Inflammatory macrophage (primary cell): ENCODE data around the gene BRINP2.

Experiments
- DNase-seq, 2 donors: peaks; one replicate each; pipeline ENCODE4 v3.0.0-alpha.2; 2020 to 2022

The BRINP2 gene

DNA sequence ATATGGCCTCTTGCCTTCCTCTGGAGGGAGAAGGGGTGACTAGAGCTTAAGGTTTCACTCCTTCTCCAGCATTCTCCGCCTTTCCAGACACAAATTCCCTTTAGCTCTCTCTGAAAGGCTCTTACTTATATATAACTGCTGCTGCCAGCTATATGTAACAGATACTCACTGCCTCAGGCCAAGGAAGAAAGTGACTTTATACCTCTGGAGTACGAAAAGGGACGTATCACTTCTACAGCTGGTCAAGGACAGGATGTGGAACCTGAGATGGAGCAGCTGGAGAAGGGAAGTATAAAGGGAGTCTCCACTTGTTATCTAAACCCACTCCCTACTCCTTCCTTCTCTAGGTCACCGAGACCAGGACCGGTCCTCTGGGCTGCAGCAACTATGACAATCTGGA is 102.4 kb downstream of the BRINP2 start:
- no peak for DNase-seq

DNA sequence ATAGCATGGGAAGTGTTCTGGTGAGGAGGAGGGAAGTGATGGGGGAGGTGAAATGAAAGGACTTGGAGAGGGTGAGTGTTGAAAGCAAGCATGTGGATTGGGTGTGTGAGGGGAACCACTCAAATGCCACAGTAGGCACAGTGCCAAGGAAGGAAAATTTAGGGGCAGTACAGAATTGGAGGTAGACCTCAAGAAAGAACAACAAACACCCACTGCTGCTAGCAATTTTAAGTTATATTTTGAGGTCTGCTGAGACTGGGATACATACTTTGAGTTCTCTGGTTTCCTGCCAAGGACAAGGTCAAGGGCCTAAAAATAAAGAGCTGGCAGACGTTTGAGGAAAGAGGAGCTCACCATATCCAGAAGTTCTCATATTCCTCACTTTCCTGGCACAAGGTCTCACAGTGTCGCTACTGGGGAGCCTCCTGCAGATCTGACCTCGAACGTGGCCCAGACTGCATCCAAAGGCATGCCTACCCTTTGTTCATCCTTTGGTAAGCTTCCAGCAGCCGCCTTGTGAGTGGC is 104.0 kb downstream of the BRINP2 start:
- DNase-seq, result no peak

DNA sequence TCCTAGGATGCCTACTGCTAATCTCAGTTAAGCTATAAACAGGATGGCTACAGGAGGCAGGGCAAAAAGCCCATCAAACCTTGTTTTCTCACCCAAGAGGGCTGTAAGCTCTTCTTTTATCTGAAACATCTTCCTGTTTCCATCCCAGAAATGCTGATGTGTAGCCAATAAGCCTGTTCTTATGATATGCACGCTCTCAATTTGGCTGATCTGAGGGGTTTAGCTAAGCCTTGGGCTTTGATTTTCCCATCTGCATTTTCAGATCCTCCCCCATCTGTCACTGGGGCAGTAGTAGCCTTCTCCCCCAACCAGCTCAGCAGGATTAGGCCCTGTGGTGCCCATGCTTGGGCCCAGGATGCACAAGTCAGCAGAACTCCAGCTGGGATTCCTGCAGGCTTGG is 105.0 kb downstream of the BRINP2 start:
- no peak for DNase-seq

DNA sequence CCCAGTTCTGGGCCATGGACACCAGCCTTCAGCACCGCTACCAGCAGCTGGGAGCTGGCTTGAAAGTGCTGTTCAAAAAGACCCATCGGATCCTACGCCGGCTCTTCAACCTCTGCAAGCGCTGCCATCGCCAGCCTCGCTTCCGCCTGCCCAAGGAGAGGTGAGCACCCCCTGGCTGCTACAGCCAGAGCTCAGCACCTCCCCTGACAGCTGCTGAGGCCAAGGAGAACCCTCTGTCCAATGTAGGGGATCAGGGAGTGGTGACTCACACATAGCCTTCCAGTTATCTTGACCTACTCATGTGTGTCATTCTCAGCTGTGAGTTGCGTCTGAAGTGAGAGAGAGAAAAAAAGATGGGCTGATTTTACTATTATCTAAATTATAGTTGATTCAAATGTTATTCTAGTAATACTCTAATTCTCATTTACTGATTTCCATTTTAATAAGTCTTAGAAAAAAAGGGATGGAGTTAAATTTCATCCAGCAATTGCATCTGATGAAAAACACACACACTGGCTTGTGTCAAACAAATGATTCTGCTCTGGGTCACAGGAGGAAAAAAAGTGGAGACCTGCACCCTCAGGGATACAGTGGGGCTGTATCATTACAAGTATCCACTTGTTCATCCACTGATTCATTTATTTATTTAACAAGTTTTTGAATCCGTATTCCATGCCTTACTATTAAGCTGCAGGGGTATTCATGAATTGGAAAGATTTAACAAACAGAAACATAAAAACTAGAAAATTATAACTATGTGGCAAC is 108.0 kb downstream of the BRINP2 start:
- no peak for DNase-seq

DNA sequence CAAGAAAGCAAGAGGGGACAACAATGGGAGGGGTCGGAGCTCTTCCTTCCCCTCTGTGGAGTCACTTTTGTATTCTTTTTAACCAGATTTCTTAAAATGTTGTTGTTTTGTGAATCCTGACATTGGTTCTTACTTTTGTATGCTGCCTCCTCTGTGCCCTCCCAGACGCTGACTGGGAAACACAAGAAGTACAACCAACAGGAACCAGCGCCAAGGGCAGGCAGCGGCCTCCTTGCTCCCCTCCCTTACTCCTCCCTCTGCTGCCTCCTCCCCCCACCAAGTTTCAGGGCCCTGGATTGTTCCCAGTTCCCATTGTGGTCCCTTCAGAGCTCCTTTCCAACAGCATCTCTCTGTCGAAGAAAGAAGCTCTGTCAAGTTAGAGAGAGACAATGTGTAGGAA is 111.1 kb downstream of the BRINP2 start:
- DNase-seq, result no peak

DNA sequence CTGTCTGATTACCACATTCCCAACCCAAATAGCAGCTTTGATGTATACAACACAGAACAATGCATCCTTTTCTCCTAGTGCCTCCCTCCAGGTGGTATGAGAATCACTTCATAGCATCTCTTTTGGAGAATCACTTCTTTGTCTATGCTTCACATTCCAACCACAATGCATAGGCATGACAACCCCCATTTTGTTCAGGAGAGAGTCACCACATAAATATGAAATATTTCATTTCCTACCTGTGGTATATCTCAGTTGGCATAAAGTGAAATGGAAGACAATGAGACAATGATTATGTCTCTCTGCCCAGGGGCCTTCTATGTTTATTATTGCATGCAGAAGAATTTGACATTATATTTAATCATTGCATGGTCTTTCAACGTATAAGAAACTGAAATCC is 112.2 kb downstream of the BRINP2 start:
- DNase-seq, result no peak

DNA sequence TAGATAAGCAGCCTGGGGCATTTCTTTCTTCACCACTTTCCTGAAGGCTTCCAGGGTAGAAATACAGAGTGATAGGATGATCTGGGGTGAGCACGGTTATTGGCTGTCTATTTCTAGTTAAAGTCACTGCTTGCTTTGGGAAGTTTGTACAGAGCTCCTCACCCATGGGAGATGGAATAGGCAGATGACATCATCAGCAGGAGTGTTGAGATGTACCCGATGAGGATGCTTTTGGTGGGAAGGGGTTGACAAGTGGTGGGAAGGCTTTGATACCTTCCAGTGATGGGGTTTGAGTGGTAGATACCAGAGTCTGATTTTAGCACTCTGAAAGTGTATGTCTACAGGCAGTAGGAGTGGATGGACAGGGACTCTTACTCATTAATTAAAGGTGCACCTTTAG is 112.6 kb downstream of the BRINP2 start:
- DNase-seq, result no peak

DNA sequence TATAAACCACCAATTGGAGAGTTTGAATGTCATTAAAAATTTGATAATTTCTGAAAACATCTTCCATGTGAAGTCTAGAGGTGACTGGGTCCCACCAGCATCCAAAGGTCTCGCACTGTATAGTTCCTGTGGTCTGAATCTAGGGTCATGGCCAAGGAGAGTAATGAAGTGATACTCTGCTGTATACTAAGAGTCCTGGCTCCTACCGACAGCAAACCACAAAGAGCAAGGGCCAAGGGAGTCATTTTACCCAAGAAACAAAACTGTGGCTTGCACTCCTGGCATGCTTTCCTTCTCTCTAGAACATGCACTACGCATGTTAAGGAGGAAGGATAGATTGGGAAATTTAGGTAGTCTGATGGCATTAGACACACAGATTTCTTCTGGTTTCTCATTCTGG is 115.6 kb downstream of the BRINP2 start:
- DNase-seq, result no peak

DNA sequence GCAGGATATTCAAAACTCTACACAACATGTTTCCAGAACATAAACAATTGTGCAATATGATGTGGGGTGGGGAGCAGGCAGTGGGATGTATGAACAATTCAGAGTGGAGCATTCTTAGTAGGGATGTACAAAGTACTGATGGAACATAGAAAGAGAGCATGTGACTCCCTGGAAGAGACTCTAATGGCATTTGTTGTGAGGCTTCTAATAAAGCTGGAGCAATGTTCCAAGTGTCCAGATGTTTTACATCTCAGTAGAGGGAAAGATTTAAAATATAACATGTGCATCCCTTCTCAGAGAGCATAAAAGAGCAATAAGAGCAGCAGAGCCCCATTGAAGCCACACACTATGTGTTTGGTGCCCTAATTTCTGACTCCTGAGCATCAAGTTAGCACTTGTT is 116.5 kb downstream of the BRINP2 start:
- DNase-seq, result no peak

DNA sequence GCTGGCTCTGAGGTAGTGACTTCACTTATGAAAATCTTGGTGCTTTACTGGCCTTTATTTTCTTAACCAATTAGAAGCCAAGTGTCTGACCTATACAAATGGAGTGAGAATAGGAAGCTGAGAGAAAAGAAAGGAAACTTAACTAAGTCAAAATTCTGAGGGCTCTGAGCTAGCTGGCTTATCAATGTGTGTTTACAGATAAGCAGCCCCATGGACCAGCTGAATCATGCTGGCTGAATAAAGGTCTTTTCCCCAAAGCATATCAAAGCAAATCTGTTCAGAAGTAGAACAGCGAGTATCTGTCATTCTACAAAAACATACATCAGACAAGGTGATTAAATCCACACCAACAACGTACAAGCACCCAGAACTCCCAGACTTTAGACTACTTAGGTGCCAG is 117.2 kb downstream of the BRINP2 start:
- no peak for DNase-seq

DNA sequence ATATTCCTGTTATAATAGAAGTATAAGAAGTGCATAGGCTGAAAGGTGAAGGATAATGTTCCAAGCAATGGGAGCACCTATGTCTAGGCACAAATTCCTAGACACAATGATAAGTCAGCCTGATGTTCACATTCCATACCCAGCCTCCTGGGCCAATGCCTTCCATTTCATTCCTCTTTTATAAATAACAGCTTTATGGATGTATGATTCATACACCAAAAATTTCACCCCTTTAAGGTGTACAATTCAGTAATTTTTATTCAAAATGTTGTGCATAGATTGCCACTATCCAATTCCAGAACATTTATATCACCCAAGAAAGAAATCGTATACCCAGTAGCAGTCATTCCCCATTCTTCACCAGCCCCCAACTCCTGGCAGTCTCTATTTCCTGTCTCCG is 118.8 kb downstream of the BRINP2 start:
- DNase-seq, result no peak

DNA sequence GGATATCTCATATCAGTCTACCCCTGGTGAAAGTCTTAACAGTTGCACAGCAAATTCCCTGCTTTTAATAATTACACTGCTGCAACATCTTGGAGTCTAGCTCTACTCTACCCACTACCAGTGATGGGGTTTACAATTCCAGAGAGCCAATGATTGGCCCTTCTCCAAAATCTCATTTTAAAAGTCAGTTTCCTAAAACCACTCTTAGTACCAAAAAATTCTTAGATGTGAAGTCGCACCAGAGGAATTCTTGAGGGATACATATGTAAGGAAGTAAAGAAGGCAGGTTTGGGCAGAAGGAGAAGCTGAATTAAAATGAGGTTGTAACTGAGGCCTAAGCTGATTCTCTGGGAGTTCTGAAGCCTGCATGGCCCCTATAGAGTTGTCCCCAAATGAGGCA is 129.7 kb downstream of the BRINP2 start:
- DNase-seq, result no peak

DNA sequence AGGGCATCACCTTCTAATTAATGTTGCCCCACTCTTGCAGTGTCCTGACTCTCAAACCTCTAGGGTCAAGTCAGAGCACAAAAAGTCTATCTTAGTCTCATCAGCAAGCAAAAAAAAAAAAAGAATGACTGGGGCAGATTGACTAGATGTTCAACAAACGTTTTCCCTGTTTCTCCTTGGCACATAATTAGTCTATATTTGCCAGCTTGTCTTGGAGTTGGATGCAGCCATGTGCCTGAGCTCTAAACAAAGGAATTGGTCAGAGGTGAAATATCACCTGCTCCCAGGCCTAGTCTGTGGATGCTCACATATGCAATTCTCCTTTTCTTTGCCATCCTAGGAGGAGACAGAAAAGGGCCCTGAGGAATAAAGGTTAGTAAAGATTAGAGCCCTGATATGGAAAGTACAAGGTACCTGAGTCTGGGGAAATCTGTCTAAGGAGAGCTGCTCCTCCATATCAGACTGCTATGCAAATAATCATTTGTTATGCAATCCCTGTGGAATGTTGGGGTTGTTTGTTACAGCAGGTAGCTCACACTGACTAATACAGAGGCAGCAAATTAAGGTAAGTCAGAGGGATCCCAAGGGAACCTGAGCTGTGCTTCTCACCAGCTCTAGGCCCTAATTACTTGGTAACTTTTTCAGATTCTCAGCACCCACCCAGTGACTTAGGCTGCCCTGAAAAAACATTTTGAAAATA is 130.8 kb downstream of the BRINP2 start:
- no peak for DNase-seq

DNA sequence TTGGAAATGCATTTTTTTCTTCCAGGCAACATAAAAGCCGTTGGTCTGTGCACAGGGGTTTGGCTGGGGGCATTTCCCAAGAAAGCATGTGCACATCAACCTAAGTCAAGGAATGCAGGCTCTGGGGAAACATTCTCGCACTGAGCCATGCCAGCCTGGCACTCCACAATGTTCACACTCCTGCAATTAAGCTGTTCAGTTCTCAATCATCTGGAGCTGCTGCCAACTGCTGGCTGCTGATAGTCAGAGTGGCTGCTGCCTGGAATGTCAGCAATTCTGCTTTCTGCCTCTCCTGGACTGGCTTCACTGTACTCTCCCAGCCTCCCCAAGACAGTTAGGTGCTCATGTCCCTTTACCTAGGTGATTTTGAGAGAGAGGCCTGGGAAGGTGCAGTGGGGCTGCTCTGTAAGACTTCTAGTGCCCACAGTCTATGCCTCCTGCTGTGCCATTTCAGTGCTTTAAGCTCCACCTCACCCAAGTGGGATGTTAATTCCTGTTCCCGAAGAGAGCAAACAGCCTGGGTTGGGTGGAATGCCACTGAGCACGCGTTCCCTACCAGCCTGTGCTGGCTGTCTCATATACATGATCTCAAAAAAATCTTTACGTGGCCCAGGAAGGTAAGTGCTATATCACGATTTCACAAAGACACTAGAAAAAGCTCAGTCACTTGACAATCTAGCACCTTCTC is 131.7 kb downstream of the BRINP2 start:
- no peak for DNase-seq

DNA sequence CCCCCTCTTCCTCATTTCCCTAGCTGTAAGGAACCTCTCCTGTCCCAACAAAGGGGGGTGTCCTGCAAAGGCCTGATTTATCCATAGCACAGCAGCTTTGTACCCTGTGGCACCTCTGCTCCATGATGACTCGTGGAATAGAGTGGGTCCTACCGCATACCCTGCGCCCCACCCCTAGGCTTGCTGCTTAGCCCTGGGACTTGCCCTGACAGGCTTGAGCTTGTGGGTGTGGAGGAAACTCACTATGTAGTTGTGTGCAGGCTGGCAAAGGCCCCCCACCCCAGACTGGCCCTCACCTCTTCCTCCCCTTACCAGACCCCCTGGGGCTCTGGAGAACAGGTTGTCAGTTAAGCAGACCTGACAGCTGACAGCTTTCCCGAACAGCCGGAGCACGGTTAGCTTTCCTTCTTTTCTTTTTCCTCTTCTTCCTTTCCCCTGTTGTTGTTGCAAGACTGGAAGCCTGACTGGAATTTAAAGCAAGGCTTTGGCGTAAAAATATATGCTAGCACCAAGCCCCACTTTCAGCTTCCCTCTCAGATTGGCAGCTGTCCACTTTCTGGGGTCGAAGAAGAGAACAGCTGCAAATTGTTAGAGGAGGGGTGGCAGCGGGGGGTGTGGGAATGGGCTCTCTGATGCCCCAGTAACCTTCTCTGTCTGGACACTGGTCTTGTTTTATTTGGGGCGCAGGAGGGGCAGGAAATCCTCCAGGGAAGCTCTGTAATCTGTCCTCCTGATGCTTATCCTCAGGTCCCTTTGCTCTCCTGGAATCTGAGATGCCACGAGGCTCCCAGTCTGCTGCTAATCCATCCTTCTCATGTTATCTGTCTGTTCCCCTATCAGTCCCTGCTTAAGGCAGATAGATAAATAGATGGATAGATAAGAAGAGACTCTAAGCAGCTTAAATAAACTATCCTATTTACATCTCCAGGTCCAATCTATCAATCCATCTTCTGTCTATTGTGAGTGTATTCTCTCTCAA is 134.6 kb downstream of the BRINP2 start:
- no peak for DNase-seq

DNA sequence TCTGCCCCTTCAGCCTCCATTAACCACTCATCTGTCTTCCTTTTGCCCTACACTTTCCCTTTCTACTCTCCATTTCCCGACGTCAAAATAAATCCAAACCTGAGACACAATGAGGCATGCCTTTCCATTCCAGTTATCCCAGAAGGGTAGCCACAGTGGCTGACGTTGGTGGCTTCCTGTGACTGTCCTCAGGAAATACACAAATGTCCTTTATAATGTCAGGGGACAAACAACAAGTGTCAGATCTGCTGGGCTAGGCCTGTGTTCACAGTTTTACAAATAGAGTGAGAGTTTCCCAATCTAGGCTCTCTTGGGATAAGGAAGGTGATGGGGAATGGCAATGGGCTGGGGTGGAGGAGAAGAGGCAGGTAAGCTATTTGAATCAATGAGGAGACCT is 135.3 kb downstream of the BRINP2 start:
- DNase-seq, result no peak

DNA sequence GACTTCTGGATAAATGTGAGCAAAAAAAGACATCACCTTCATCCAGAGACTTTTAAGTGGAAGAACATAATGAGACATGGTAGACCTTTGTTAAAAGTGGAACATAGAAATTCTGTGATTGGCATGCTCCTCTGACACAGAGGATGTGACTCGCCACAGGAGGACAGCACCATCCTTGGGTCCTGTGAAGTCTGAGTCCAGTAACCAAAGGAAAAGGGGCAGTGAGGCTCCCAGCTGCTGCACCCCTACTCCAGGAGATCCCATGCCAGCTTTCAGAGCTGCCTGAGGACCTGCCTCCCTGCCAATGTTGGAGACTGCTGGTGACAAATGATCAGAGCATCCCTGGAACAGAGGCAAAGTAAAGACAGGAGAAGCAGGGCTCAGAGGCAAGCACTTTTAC is 136.2 kb downstream of the BRINP2 start:
- DNase-seq, result no peak

DNA sequence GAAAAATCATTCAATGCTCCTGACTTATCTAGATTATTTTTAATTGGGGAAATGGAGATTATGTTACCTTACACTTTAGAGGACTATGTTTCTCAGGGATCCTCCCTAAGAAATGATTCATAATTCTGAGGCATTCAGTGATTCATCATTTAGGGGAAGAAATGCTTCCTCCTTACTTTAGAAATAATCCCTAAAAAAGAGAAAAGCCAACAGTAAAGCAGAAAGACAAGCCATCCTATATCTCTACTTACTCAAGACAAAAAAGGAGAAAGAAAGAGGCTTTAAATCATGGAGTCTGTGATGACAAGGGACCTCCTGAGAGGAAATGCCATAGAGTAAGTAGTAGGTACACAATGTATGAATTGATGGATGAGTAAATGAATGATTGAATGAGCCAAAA is 137.0 kb downstream of the BRINP2 start:
- DNase-seq, result no peak

DNA sequence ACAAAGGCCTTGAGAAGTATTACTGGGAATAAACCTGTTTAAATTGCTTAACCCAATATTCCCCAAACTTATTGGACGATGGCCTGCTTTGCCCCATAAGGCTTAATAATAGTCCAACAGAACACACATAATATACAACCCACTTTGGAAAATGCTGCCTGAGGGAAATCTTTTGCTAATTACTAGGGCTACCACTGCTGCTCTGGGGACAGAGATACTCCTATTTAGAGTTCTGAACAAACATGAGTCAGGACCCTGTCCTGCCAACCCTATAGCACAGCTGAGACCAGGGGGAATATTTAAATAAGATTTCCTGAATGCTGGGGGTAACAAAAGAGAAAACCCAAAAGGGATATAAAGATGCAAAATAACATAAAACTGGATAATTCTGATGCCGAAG is 139.1 kb downstream of the BRINP2 start:
- DNase-seq, result no peak

DNA sequence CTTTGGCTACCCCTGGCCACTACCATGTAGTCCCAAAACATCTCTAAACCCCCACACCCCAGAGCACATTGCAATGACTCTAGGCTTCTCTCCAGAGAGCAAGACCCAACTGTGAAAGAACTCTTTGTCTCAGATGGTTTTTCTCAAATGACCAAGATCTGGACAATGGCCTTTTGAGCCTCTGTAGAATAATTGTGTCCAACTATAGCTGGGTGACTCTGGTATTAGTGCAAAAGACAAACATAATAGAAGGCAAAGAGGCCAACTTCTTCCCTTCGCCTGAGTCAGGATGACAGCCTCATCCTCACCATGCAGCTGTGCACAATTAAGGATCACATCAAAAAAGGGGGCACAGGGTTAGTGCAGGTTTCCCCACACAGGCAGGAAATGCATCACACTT is 139.6 kb downstream of the BRINP2 start:
- no peak for DNase-seq

DNA sequence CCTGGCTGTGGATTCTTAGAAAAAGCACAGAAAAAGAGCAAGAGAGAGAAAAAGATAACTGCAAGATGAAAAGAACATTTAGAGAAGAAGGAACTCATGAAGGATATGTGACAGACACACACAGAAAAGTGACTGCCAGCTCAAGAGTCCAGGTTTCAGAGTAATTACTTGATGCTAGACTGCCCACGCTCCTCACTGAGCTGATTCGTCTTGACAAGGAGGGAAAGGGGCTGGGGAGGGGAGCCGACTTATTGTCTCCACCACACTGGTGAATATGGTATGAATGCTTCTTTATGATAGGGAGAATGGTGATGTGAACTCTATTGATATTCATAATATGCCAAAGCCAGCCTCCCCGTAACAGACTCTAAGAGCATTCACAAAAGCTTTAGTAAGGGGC is 140.4 kb downstream of the BRINP2 start:
- DNase-seq, result no peak

DNA sequence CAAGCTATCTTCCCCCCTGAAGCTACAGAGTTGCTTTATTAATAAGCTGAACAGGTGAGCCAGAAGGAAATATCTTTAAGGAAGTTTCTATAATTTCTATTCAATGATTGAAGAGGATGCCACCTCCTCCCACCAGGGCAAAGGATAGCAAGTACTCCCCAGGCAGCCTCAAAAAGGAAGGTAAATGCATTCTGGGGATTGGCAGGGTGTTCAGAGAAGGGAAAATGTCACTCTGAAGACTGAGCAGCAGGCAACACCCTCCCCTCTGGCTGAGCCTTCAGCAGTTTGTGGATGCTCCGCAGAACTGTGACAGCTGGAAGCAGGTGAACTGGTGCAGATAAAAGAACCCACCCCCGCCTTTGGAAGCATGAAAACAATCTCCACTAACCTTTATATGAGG is 140.8 kb downstream of the BRINP2 start:
- DNase-seq, result no peak

DNA sequence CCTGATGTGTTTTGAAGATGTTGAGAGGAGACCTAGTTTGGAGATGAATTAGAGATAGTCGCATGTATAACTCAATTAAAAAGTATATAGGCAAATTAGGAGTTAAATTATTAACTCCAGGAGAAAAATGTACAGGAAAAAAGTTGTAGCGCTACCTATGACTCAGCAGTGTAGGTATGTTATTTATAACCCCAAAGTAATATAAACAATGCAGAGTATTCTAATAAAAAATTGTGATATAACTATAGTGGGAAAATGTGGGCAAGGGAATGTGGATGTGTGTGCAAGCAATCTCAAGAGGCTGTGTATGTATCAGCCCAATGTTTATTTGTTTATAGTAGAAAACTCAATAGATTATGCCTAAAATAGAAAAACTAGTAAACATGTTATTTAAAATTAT is 144.5 kb downstream of the BRINP2 start:
- DNase-seq, result no peak
